Measurements from ENCODE around the gene LIPH.

Gene LIPH

GRCh38 chr3:185540695-185541094, 11.7 kb downstream of the LIPH start:
- TF ChIP-seq ZFX (IDR thresholded peaks at IDR 0.05; ENCODE audit: borderline replicate concordance) (no peak), CTCF (IDR thresholded peaks at IDR 0.05) (no peak)
- H3K27ac ChIP-seq: no peak overlapping the region

- H3K27ac ChIP-seq: no peak overlapping the region
- TF ChIP-seq ZFX (IDR thresholded peaks at IDR 0.05; ENCODE audit: borderline replicate concordance) (no peak), CTCF (IDR thresholded peaks at IDR 0.05) (no peak)
These were observed 12.5 kb downstream of the LIPH start for GRCh38 chr3:185539934-185540333.

GRCh38 chr3:185537369-185537970, 14.9 kb downstream of the LIPH start:
- peak overlapping the region; percentile 15; the same call in 1 of the 2 replicates for H3K27ac ChIP-seq
- no peak for TF ChIP-seq CTCF (IDR thresholded peaks at IDR 0.05)
- no peak for TF ChIP-seq ZFX (IDR thresholded peaks at IDR 0.05; ENCODE audit: borderline replicate concordance)

GRCh38 chr3:185534511-185534910, 17.9 kb downstream of the LIPH start:
- no peak overlapping the region for H3K27ac ChIP-seq
- TF ChIP-seq CTCF (IDR thresholded peaks at IDR 0.05) (no peak), ZFX (IDR thresholded peaks at IDR 0.05; ENCODE audit: borderline replicate concordance) (no peak)

- no peak overlapping the region for H3K27ac ChIP-seq
- TF ChIP-seq ZFX (IDR thresholded peaks at IDR 0.05; ENCODE audit: borderline replicate concordance) (no peak), CTCF (IDR thresholded peaks at IDR 0.05) (no peak)
These were observed 19.5 kb downstream of the LIPH start for GRCh38 chr3:185532901-185533300.

- no peak for TF ChIP-seq CTCF (IDR thresholded peaks at IDR 0.05)
- no peak for TF ChIP-seq ZFX (IDR thresholded peaks at IDR 0.05; ENCODE audit: borderline replicate concordance)
- no peak overlapping the region for H3K27ac ChIP-seq
These were observed 21.5 kb downstream of the LIPH start for GRCh38 chr3:185530856-185531255.

- no peak overlapping the region for H3K27ac ChIP-seq
- TF ChIP-seq CTCF (IDR thresholded peaks at IDR 0.05) (no peak), ZFX (IDR thresholded peaks at IDR 0.05; ENCODE audit: borderline replicate concordance) (no peak)
These were observed 23.9 kb downstream of the LIPH start for GRCh38 chr3:185528532-185528931.
